ENCODE measurements around the gene PMP22.

Gene PMP22

GRCh38 chr17:15273141-15273793, 8.1 kb upstream of the PMP22 start:
- DNase-seq, result no peak

GRCh38 chr17:15271741-15272140, 6.6 kb upstream of the PMP22 start:
- DNase-seq, result no peak

- no peak for DNase-seq
Observed at GRCh38 chr17:15270628-15271381, 5.7 kb upstream of the PMP22 start.

GRCh38 chr17:15269780-15270089, 4.6 kb upstream of the PMP22 start:
- DNase-seq, result no peak

- DNase-seq, result no peak
Observed at GRCh38 chr17:15269087-15269779, 4.1 kb upstream of the PMP22 start.

GRCh38 chr17:15268461-15268860, 3.3 kb upstream of the PMP22 start:
- DNase-seq, result no peak

GRCh38 chr17:15267996-15268395, 2.9 kb upstream of the PMP22 start:
- DNase-seq, result no peak

GRCh38 chr17:15266325-15267125, 1.4 kb upstream of the PMP22 start:
- DNase-seq, result no peak

GRCh38 chr17:15264542-15264941, 584 bp downstream of the PMP22 start:
- no peak for DNase-seq

GRCh38 chr17:15263680-15264079, 1.4 kb downstream of the PMP22 start:
- DNase-seq, result no peak

GRCh38 chr17:15263206-15263579, 1.9 kb downstream of the PMP22 start:
- no peak for DNase-seq

- no peak for DNase-seq
Observed at GRCh38 chr17:15262291-15263205, 2.6 kb downstream of the PMP22 start.

GRCh38 chr17:15261802-15262290, 3.3 kb downstream of the PMP22 start:
- no peak for DNase-seq

GRCh38 chr17:15261258-15261801, 3.8 kb downstream of the PMP22 start:
- no peak for DNase-seq

- no peak for DNase-seq
Observed at GRCh38 chr17:15260376-15261257, 4.5 kb downstream of the PMP22 start.

GRCh38 chr17:15257796-15258512, 7.2 kb downstream of the PMP22 start:
- no peak for DNase-seq

GRCh38 chr17:15257258-15257788, 7.8 kb downstream of the PMP22 start:
- DNase-seq, result no peak

GRCh38 chr17:15256689-15257088, 8.4 kb downstream of the PMP22 start:
- DNase-seq, result no peak

GRCh38 chr17:15255713-15256454, 9.2 kb downstream of the PMP22 start:
- no peak for DNase-seq
